GM19328 (cell line): ENCODE measurements around the gene SAAL1.
A peak's percentile ranks its signal among the peaks of the same experiment; 100 is the strongest.
"Not testable (repeated sequence)": the region's sequence is repeated elsewhere in the genome, so short reads cannot be mapped to it uniquely, and the experiment has no call there.

Experiments
- ATAC-seq: cut with Tn5 transposase; IDR thresholded peaks from one replicate; pipeline ENCODE4 v1.9.1; 2021; ENCODE audit warnings: mild to moderate bottlenecking, moderate library complexity; ENCODE audit not compliant: unreplicated experiment

Gene SAAL1

GRCh38 chr11:18105802-18106574 is at the start of gene SAAL1:
Gene SAAL1, minus strand, starts transcription at chr11:18106082. Its CDS starts 41 bp downstream, at chr11:18106041.
- ATAC-seq, result peak; percentile 89

- no peak for ATAC-seq
Measured at GRCh38 chr11:18151581-18151980, 45.7 kb upstream of the SAAL1 start.

- no peak for ATAC-seq
Measured at GRCh38 chr11:18145837-18146236, 40.0 kb upstream of the SAAL1 start.

GRCh38 chr11:18145025-18145424 is 39.1 kb upstream of the SAAL1 start:
- ATAC-seq, result no peak

- ATAC-seq, result no peak
Measured at GRCh38 chr11:18144243-18144642, 38.4 kb upstream of the SAAL1 start.

GRCh38 chr11:18140145-18140544 is 34.3 kb upstream of the SAAL1 start:
- no peak for ATAC-seq

GRCh38 chr11:18137186-18137800 is 31.4 kb upstream of the SAAL1 start:
- ATAC-seq, result no peak

- no peak for ATAC-seq
Measured at GRCh38 chr11:18135308-18135707, 29.4 kb upstream of the SAAL1 start.

- no peak for ATAC-seq
Measured at GRCh38 chr11:18132341-18132740, 26.5 kb upstream of the SAAL1 start, which contains the start of gene MRGPRX3. Gene MRGPRX3, plus strand, starts transcription at chr11:18132571. Its CDS starts 4,632 bp downstream, at chr11:18137203.

- not testable (repeated sequence) for ATAC-seq
Measured at GRCh38 chr11:18131115-18131514, 25.2 kb upstream of the SAAL1 start.

- ATAC-seq, result not testable (repeated sequence)
Measured at GRCh38 chr11:18121331-18121828, 15.5 kb upstream of the SAAL1 start.

- ATAC-seq, result peak; percentile 80
Measured at GRCh38 chr11:18115360-18116127, 9.7 kb upstream of the SAAL1 start.

GRCh38 chr11:18111005-18111404 is 5.1 kb upstream of the SAAL1 start:
- ATAC-seq, result no peak

GRCh38 chr11:18108254-18108653 is 2.4 kb upstream of the SAAL1 start:
- ATAC-seq, result no peak

- ATAC-seq, result no peak
Measured at GRCh38 chr11:18106688-18107087, 806 bp upstream of the SAAL1 start.

- no peak for ATAC-seq
Measured at GRCh38 chr11:18105086-18105801, 638 bp downstream of the SAAL1 start.

- ATAC-seq, result no peak
Measured at GRCh38 chr11:18100926-18101656, 4.8 kb downstream of the SAAL1 start.

- no peak for ATAC-seq
Measured at GRCh38 chr11:18093959-18094358, 11.9 kb downstream of the SAAL1 start.

GRCh38 chr11:18091731-18092130 is 14.2 kb downstream of the SAAL1 start:
- ATAC-seq, result no peak

- ATAC-seq, result no peak
Measured at GRCh38 chr11:18088966-18089365, 16.9 kb downstream of the SAAL1 start.
